Calu3 (cell line): ENCODE results near the gene PHETA1. TPM values are rescaled to one million over a fixed set of nuclear protein-coding genes. Genes with fewer than 3 reads are reported as not detected.

Source experiments
- BruUV-seq: library from RNA; stranded (reverse); fragments of 400-500 nt; replicated peaks from 2 replicates; lab custom pipeline; 2021; lab: Mats Ljungman, UMichigan
- CTCF ChIA-PET: fragments of 300-600 bp; sonication (Branson Sonifier 250); formaldehyde crosslinking; loops from one replicate; lab custom pipeline; 2022; ENCODE audit warnings: antibody characterized with exemption; lab: Charles Lee
- DNase-seq: peaks from one replicate; pipeline ENCODE4 v3.0.0; 2022
- H3K27ac Mint-ChIP-seq: one replicate; pipeline ENCODE4 v1.8.0; 2022; ENCODE audit warnings: mixed read lengths; ENCODE audit not compliant: unreplicated experiment
- H3K27me3 Mint-ChIP-seq: one replicate; pipeline ENCODE4 v1.8.0; 2022; ENCODE audit warnings: mixed read lengths; ENCODE audit not compliant: unreplicated experiment
- H3K36me3 Mint-ChIP-seq: one replicate; pipeline ENCODE4 v1.8.0; 2022; ENCODE audit warnings: mild to moderate bottlenecking, moderate library complexity, mixed read lengths; ENCODE audit not compliant: insufficient read depth, unreplicated experiment
- H3K4me1 Mint-ChIP-seq: one replicate; pipeline ENCODE4 v1.8.0; 2022; ENCODE audit warnings: mild to moderate bottlenecking, low read depth, mixed read lengths; ENCODE audit not compliant: unreplicated experiment
- H3K4me3 Mint-ChIP-seq: one replicate; pipeline ENCODE4 v1.8.0; 2022; ENCODE audit warnings: mild to moderate bottlenecking, low read depth, moderate library complexity, mixed read lengths; ENCODE audit not compliant: unreplicated experiment
- H3K9me3 Mint-ChIP-seq: one replicate; pipeline ENCODE4 v1.8.0; 2022; ENCODE audit warnings: low read depth, mixed read lengths; ENCODE audit not compliant: unreplicated experiment
- intact Hi-C: fragments of 100-400 bp; cut with micrococcal nuclease; formaldehyde crosslinking; loops from one replicate; pipeline ENCODE4 v1.10.0; 2022; ENCODE audit not compliant: unreplicated experiment
- total RNA-seq: library from RNA; stranded (reverse); gene quantifications from 2 replicates; pipeline ENCODE4 v1.2.3, GENCODE V29; 2022
- TF ChIP-seq, protein P1 (sequence below): fragments of 200-600 bp; IDR thresholded peaks from one replicate; pipeline ENCODE4 v1.8.0; 2022; ENCODE audit warnings: antibody characterized with exemption; ENCODE audit not compliant: unreplicated experiment

Gene PHETA1
- total RNA-seq, 1 experiment from 2014 or later, result 20.7 TPM

DNA sequence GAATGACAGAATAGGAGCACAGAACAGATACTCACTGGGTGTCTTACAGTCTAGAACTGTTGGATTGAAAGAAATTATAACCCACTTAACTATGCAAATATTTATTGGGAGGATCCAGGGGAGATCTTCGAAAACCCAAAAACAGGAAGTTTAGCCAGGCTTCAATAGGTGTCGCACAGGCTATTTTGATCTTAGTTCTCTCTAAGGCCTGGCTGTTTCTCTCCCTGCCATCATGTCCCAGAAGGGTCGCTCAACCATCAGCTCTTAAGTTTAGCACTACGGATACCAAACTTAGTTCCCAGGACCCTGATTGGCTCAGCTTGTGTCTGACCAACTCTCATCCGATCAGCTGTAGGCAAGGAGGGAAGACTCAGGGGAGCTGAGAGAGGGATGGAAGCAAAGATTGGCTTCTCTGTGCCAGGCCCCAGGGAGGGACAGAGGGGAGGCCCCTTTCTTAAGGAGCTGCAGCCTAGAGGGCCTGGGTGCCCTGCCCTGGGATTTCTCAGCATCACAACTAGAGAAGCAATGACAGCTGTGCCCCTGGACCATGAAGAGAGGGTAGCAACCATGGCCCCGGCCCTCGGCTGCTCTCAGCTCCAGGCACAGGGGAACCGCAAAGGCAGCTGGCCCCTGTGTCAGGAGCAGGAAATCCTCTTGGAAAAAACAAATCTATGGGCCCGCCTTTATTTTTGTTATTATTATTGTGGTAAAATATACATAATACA lies 13.5 kb downstream of the PHETA1 start:
- TF ChIP-seq, protein P1, sequence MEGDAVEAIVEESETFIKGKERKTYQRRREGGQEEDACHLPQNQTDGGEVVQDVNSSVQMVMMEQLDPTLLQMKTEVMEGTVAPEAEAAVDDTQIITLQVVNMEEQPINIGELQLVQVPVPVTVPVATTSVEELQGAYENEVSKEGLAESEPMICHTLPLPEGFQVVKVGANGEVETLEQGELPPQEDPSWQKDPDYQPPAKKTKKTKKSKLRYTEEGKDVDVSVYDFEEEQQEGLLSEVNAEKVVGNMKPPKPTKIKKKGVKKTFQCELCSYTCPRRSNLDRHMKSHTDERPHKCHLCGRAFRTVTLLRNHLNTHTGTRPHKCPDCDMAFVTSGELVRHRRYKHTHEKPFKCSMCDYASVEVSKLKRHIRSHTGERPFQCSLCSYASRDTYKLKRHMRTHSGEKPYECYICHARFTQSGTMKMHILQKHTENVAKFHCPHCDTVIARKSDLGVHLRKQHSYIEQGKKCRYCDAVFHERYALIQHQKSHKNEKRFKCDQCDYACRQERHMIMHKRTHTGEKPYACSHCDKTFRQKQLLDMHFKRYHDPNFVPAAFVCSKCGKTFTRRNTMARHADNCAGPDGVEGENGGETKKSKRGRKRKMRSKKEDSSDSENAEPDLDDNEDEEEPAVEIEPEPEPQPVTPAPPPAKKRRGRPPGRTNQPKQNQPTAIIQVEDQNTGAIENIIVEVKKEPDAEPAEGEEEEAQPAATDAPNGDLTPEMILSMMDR, result no peak
- peaks cover 28% of the 10 kb centered on the region for H3K27me3 Mint-ChIP-seq
- peaks cover 1% of the 10 kb centered on the region for H3K36me3 Mint-ChIP-seq
- H3K9me3 Mint-ChIP-seq, result no peaks in the 10 kb centered on the region
- DNase-seq, result no peak
- peaks cover 11% of the 10 kb centered on the region for H3K4me1 Mint-ChIP-seq
- H3K27ac Mint-ChIP-seq, result no peak overlapping the region
- CTCF ChIA-PET, result no interaction called here
- H3K4me3 Mint-ChIP-seq, result no peak overlapping the region
- intact Hi-C loops, result no loop called here
- no TSS peak for BruUV-seq

DNA sequence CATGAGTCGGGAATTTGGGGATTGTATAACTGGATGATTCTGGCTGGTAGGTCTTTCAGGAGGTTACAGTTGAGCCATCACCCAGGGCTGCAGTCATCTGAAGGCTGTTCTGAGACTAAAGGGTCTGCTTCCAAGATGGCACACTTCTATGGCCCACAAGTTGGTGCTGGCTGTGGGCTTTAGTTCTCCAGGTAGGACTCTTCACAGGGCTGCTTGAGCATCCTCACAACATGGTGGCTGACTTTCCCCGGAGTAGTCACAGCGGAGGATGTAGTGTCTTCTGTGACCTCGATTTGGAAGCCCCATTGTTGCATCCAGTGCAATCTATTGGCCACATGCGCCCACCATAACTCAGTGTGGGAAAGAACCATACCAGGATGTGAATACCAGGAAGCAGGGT lies 14.4 kb downstream of the PHETA1 start:
- BruUV-seq, result no TSS peak
- H3K4me1 Mint-ChIP-seq, result peaks cover 3% of the 10 kb centered on the region
- CTCF ChIA-PET, result interaction anchor here (0.7 kb wide), 1 partner anchor 43 kb away, joined by 3 read pairs; no protein-coding TSS in a partner anchor
- TF ChIP-seq, protein P1, result no peak
- peaks cover 20% of the 10 kb centered on the region for H3K27me3 Mint-ChIP-seq
- H3K4me3 Mint-ChIP-seq, result no peak overlapping the region
- no peaks in the 10 kb centered on the region for H3K9me3 Mint-ChIP-seq
- intact Hi-C loops, result no loop called here
- no peaks in the 10 kb centered on the region for H3K36me3 Mint-ChIP-seq
- H3K27ac Mint-ChIP-seq, result no peak overlapping the region
- no peak for DNase-seq

DNA sequence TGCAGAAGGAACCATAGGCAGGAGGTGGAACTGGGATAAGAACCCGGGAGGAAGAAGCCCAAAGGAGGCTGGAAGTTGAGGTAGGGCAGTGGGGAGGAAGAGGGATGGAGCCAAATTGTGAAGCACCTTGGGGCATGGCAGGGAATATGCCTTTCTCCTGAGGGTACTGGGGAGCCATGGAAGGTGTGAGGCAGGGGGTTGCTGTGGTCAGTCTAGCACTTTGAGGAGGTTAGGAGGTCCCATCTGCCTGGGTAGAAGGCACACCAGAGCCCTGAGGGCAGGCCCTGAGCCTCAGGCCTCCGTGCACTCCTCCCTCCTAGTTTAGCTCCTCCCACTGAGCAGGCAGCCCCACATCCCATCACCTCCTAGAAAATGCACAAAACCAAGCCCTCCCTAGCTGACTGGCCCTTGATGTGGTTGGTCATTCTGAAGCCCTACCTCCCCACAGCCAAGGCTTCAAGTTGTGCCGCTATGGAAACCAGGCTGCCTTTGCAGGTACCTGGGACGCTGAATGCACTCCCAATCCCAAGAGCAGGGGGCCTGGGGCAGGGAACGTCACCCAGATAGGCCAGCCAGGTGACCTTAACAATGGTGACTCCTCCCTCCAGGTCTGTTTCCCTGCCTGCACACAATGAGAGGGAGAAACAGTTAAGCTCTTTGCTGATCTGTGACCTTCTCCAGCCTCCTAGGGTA lies 15.1 kb downstream of the PHETA1 start:
- Mint-ChIP-seq H3K9me3 (no peaks in the 10 kb centered on the region), H3K4me1 (no peaks in the 10 kb centered on the region), H3K27me3 (peaks cover 14% of the 10 kb centered on the region), H3K36me3 (no peaks in the 10 kb centered on the region), H3K27ac (no peak overlapping the region), H3K4me3 (no peak overlapping the region)
- CTCF ChIA-PET, result interaction anchor here (0.7 kb wide), 1 partner anchor 43 kb away, joined by 3 read pairs; no protein-coding TSS in a partner anchor
- BruUV-seq, result no TSS peak
- TF ChIP-seq, protein P1, result no peak
- no peak for DNase-seq
- intact Hi-C loops, result no loop called here

DNA sequence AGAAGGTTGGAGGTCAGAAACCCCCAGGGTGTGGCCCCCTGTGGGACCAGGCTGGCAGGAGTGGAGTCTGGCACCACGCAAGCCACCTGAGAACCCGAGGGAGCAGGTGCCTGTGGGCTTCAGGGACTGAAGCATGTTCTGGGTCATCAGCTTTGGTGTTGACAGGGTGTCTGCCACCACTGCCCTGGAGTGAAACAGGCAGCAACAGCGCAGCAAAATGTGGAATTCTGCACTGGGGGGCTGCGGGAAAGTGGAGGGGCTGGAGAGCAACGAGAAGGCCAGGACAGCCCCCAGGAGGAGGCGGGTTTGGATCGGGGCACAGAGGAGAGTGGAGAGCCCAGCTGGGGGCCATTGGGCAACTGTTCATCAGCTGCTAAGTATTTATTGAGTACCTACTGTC lies 15.9 kb downstream of the PHETA1 start:
- Mint-ChIP-seq H3K27ac (no peak overlapping the region), H3K27me3 (peaks cover 14% of the 10 kb centered on the region), H3K4me3 (no peak overlapping the region), H3K36me3 (no peaks in the 10 kb centered on the region), H3K9me3 (no peaks in the 10 kb centered on the region), H3K4me1 (no peaks in the 10 kb centered on the region)
- intact Hi-C loops, result no loop called here
- CTCF ChIA-PET, result interaction anchor here (0.6 kb wide), 1 partner anchor 524 kb away, joined by 4 read pairs; no protein-coding TSS in a partner anchor
- TF ChIP-seq, protein P1, result no peak
- no TSS peak for BruUV-seq
- DNase-seq, result no peak
